HepG2 (cell line): Measurements from ENCODE around the gene RASGRF1. TPM values are rescaled to one million over a fixed set of nuclear protein-coding genes. Genes with fewer than 3 reads are reported as not detected.
A peak's percentile ranks its signal among the peaks of the same experiment; 100 is the strongest.

Experiments used
- EEA1 ChIP-seq: sonication (generic); formaldehyde crosslinking; IDR thresholded peaks from 2 replicates; pipeline ENCODE4 v1.5.1; 2020; ENCODE audit warnings: mild to moderate bottlenecking, missing genetic modification reagents, borderline replicate concordance
- HOXA5 ChIP-seq: sonication (generic); formaldehyde crosslinking; IDR thresholded peaks from 2 replicates; pipeline ENCODE4 v1.4.0; 2020; ENCODE audit warnings: missing genetic modification reagents
- JARID2 ChIP-seq: sonication (generic); formaldehyde crosslinking; IDR thresholded peaks from 2 replicates; pipeline ENCODE4 v1.8.1; 2023; ENCODE audit warnings: missing genetic modification reagents, inconsistent platforms; ENCODE audit not compliant: insufficient replicate concordance
- NBN ChIP-seq: fragments of 450-650 bp; conservative IDR thresholded peaks from 2 replicates; pipeline ENCODE4 v1.6.1; 2017
- PCBP1 ChIP-seq: fragments of 200-400 bp; formaldehyde crosslinking; IDR thresholded peaks from 2 replicates; pipeline ENCODE4 v1.6.1; 2017; ENCODE audit warnings: mild to moderate bottlenecking, low read depth, low read length, borderline replicate concordance
- RBM39 ChIP-seq: fragments of 200-400 bp; formaldehyde crosslinking; IDR thresholded peaks from one replicate; pipeline ENCODE4 v1.6.1; 2018; ENCODE audit warnings: antibody characterized with exemption, mild to moderate bottlenecking, low read depth, low read length; ENCODE audit not compliant: poor library complexity, severe bottlenecking
- SALL1 ChIP-seq: sonication (generic); formaldehyde crosslinking; IDR thresholded peaks from 2 replicates; pipeline ENCODE4 v1.8.0; 2022; ENCODE audit warnings: mild to moderate bottlenecking, missing genetic modification reagents
- SNAPC2 ChIP-seq: sonication (generic); formaldehyde crosslinking; IDR thresholded peaks from 2 replicates; pipeline ENCODE4 v1.8.1; 2022; ENCODE audit warnings: mild to moderate bottlenecking, missing genetic modification reagents
- YEATS4 ChIP-seq: sonication (generic); formaldehyde crosslinking; IDR thresholded peaks from 2 replicates; pipeline ENCODE4 v1.4.0; 2020; ENCODE audit warnings: missing genetic modification reagents, borderline replicate concordance
- ZMYM4 ChIP-seq: sonication (generic); formaldehyde crosslinking; IDR thresholded peaks from 2 replicates; pipeline ENCODE4 v1.8.1; 2023; ENCODE audit warnings: mild to moderate bottlenecking, missing genetic modification reagents
- ZNF20 ChIP-seq: sonication (generic); formaldehyde crosslinking; IDR thresholded peaks from 2 replicates; pipeline ENCODE4 v1.4.0; 2020; ENCODE audit warnings: mild to moderate bottlenecking, moderate library complexity, missing genetic modification reagents
- ZNF354B ChIP-seq: sonication (generic); formaldehyde crosslinking; IDR thresholded peaks from 2 replicates; pipeline ENCODE4 v1.8.0; 2022; ENCODE audit warnings: mild to moderate bottlenecking, missing genetic modification reagents
- ZNF569 ChIP-seq: sonication (generic); formaldehyde crosslinking; IDR thresholded peaks from 2 replicates; pipeline ENCODE4 v1.5.0; 2020; ENCODE audit warnings: mild to moderate bottlenecking, missing genetic modification reagents, moderate library complexity, borderline replicate concordance
- ZNF570 ChIP-seq: sonication (generic); formaldehyde crosslinking; IDR thresholded peaks from 2 replicates; pipeline ENCODE4 v1.4.0; 2020; ENCODE audit warnings: mild to moderate bottlenecking, missing genetic modification reagents, borderline replicate concordance
- ZNF749 ChIP-seq: sonication (generic); formaldehyde crosslinking; IDR thresholded peaks from 2 replicates; pipeline ENCODE4 v1.8.0; 2022; ENCODE audit warnings: mild to moderate bottlenecking, missing genetic modification reagents, moderate library complexity, borderline replicate concordance
- ZNF780A ChIP-seq: sonication (generic); formaldehyde crosslinking; IDR thresholded peaks from 2 replicates; pipeline ENCODE4 v1.8.0; 2022; ENCODE audit warnings: mild to moderate bottlenecking, missing genetic modification reagents, moderate library complexity
- ZNF83 ChIP-seq: sonication (generic); formaldehyde crosslinking; IDR thresholded peaks from 2 replicates; pipeline ENCODE4 v1.4.0; 2020; ENCODE audit warnings: missing genetic modification reagents, mild to moderate bottlenecking, borderline replicate concordance
- polyA plus RNA-seq, 8 experiments: library from polyadenylated mRNA; depleted of rRNA in 3 of 8; stranded (reverse) in 7 of 8; unstranded in 1 of 8; fragments of >200 nt; fragmentation: Illumina TruSeq in 4 of 8; extraction: Trizol in 4 of 8; gene quantifications; 2 replicates each; pipeline versions ENCODE4 v1.2.1 to v1.2.3, GENCODE V29; 2011 to 2016; ENCODE audit warnings: low read depth in 4 of 8, missing spikeins in 1 of 8, mixed read lengths in 1 of 8; ENCODE audit not compliant: insufficient read depth in 1 of 8
- total RNA-seq, 5 experiments: library from RNA; depleted of rRNA; stranded (reverse); fragments of >200 nt; fragmentation: Illumina TruSeq; extraction: Trizol; gene quantifications; 2 replicates each; pipeline ENCODE4 v1.2.3, GENCODE V29; 2016; ENCODE audit warnings: low read depth in 1 of 5
- TF ChIP-seq, protein P1 (sequence below), 2 experiments: sonication (generic) in 1 of 2; formaldehyde crosslinking in 1 of 2; IDR thresholded peaks; 2 replicates each; pipeline versions ENCODE4 v1.5.1 to v1.6.1; 2011 to 2020; ENCODE audit warnings: borderline replicate concordance in 1 of 2, low read depth in 1 of 2, low read length in 1 of 2, mild to moderate bottlenecking in 1 of 2, missing genetic modification reagents in 1 of 2, moderate library complexity in 1 of 2
- TF ChIP-seq, protein P2 (sequence below): sonication (generic); formaldehyde crosslinking; IDR thresholded peaks from 2 replicates; pipeline ENCODE4 v1.5.0; 2020; ENCODE audit warnings: missing genetic modification reagents
- TF ChIP-seq, protein P3 (sequence below): sonication (generic); formaldehyde crosslinking; conservative IDR thresholded peaks from 2 replicates; pipeline ENCODE4 v1.5.0; 2020; ENCODE audit warnings: missing genetic modification reagents
- TF ChIP-seq, protein P4 (sequence below): IDR thresholded peaks from 2 replicates; pipeline ENCODE4 v1.6.1; 2016; ENCODE audit warnings: missing genetic modification reagents, missing compliant biosample characterization
- TF ChIP-seq, protein P5 (sequence below): sonication (generic); formaldehyde crosslinking; IDR thresholded peaks from 2 replicates; pipeline ENCODE4 v1.5.0; 2020; ENCODE audit warnings: missing genetic modification reagents

RASGRF1 gene
- total and polyA plus RNA-seq, 2 of the 13 experiments (the other 11 are each of a cell fraction or from before 2014, with no cell fraction given), result 0.55 to 3.0 TPM

DNA sequence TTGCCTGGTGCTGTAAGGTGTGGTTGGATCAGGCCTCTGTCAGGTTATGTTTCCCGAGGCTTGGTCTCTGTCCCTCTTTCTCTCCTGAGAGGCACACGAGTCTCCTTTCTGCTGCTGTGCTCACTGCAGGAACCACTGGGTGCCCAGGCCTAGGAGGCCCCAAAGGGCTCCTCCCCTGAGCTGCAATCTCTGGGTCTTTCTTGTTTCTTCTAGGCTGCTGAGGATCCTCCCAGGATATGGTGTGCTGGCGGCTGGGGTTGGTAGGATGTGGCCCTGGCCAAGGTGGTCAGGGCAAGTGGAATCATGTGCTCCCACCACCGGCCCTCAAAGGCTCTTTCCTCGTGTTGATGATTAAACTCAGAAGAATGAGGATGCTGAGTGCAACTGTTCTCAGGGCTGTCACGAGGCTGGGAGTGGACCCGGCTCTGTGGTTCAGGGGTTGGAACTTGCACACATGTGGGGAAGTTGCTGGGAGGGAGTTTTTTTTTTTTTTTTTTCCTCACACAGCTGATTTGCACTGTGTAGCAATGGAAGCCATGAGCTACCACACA lies 102.1 kb downstream of the RASGRF1 start (continued):
- TF ChIP-seq, protein P1, sequence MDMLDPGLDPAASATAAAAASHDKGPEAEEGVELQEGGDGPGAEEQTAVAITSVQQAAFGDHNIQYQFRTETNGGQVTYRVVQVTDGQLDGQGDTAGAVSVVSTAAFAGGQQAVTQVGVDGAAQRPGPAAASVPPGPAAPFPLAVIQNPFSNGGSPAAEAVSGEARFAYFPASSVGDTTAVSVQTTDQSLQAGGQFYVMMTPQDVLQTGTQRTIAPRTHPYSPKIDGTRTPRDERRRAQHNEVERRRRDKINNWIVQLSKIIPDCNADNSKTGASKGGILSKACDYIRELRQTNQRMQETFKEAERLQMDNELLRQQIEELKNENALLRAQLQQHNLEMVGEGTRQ (IDR thresholded peaks at IDR 0.05; ENCODE audit: low read depth, low read length), result peak; percentile 45; the same call in 1 of the 2 replicates
- TF ChIP-seq, protein P1 (CRISPR knock-in tag; IDR thresholded peaks at IDR 0.05; ENCODE audit: borderline replicate concordance), result peak; percentile 71; the same call in 1 of the 2 replicates
- peak; percentile 80; the same call in 1 of the 2 replicates for TF ChIP-seq YEATS4 (CRISPR knock-in tag)
- no peak for TF ChIP-seq NBN
- no peak for TF ChIP-seq RBM39
- TF ChIP-seq, protein P2, sequence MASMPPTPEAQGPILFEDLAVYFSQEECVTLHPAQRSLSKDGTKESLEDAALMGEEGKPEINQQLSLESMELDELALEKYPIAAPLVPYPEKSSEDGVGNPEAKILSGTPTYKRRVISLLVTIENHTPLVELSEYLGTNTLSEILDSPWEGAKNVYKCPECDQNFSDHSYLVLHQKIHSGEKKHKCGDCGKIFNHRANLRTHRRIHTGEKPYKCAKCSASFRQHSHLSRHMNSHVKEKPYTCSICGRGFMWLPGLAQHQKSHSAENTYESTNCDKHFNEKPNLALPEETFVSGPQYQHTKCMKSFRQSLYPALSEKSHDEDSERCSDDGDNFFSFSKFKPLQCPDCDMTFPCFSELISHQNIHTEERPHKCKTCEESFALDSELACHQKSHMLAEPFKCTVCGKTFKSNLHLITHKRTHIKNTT (CRISPR knock-in tag), result no peak
- no peak for TF ChIP-seq ZNF569 (CRISPR knock-in tag)
- TF ChIP-seq, protein P3, sequence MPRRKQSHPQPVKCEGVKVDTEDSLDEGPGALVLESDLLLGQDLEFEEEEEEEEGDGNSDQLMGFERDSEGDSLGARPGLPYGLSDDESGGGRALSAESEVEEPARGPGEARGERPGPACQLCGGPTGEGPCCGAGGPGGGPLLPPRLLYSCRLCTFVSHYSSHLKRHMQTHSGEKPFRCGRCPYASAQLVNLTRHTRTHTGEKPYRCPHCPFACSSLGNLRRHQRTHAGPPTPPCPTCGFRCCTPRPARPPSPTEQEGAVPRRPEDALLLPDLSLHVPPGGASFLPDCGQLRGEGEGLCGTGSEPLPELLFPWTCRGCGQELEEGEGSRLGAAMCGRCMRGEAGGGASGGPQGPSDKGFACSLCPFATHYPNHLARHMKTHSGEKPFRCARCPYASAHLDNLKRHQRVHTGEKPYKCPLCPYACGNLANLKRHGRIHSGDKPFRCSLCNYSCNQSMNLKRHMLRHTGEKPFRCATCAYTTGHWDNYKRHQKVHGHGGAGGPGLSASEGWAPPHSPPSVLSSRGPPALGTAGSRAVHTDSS (CRISPR knock-in tag), result no peak
- TF ChIP-seq SALL1 (CRISPR knock-in tag), result peak; percentile 89
- peak; percentile 53; the same call in 1 of the 2 replicates for TF ChIP-seq ZNF83
- no peak; the same call in 1 of the 2 replicates for TF ChIP-seq ZNF780A (CRISPR knock-in tag)
- peak; percentile 89; the same call in 1 of the 2 replicates for TF ChIP-seq SNAPC2 (CRISPR knock-in tag)
- TF ChIP-seq PCBP1, result no peak
- TF ChIP-seq, protein P4, sequence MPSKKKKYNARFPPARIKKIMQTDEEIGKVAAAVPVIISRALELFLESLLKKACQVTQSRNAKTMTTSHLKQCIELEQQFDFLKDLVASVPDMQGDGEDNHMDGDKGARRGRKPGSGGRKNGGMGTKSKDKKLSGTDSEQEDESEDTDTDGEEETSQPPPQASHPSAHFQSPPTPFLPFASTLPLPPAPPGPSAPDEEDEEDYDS (CRISPR knock-in tag), result peak; percentile 78
- no peak for TF ChIP-seq ZNF570 (CRISPR knock-in tag)
- no peak for TF ChIP-seq ZNF354B (CRISPR knock-in tag)
- TF ChIP-seq, protein P5, sequence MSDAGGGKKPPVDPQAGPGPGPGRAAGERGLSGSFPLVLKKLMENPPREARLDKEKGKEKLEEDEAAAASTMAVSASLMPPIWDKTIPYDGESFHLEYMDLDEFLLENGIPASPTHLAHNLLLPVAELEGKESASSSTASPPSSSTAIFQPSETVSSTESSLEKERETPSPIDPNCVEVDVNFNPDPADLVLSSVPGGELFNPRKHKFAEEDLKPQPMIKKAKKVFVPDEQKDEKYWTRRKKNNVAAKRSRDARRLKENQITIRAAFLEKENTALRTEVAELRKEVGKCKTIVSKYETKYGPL, result no peak
- peak; percentile 32 for TF ChIP-seq JARID2 (CRISPR knock-in tag)
- TF ChIP-seq ZNF749, result no peak
- peak; percentile 77; the same call in 1 of the 2 replicates for TF ChIP-seq ZMYM4 (CRISPR knock-in tag)
- TF ChIP-seq EEA1 (CRISPR knock-in tag), result no peak
- 0 out of 2 replicates have a peak, but pooled peaks have one; percentile 40 for TF ChIP-seq HOXA5 (CRISPR knock-in tag)
- TF ChIP-seq ZNF20, result no peak
